Spleen (tissue), 7 donors: ENCODE measurements around the gene RNF31.

Experiments
- POLR2A ChIP-seq, 3 donors: fragments of 450-650 bp; IDR thresholded peaks; one replicate each; pipeline ENCODE4 v1.5.1; 2017; ENCODE audit warnings: antibody characterized with exemption in 3 of 3, mild to moderate bottlenecking in 1 of 3
- TF ChIP-seq, protein P1 (sequence below), 11 experiments: fragments of 200-600 bp in 7 of 11; fragments of 450-650 bp in 4 of 11; sonication (generic) in 4 of 11; IDR thresholded peaks in 8 of 11; conservative IDR thresholded peaks in 3 of 11; 1 replicate in 7 of 11; 2 replicates in 4 of 11; pipeline versions ENCODE4 v1.4.0 to v1.8.0; 2016 to 2021; ENCODE audit warnings: antibody characterized with exemption in 11 of 11, inconsistent platforms in 4 of 11, mild to moderate bottlenecking in 1 of 11
- donor health status: DM: no; HTN: no; CAD: no; lungs with moderate emphysema.
- donor health status: DM: no; HTN: no; CAD: no.
- donor health status: DM: no; HTN: no; CAD: no.

DNA sequence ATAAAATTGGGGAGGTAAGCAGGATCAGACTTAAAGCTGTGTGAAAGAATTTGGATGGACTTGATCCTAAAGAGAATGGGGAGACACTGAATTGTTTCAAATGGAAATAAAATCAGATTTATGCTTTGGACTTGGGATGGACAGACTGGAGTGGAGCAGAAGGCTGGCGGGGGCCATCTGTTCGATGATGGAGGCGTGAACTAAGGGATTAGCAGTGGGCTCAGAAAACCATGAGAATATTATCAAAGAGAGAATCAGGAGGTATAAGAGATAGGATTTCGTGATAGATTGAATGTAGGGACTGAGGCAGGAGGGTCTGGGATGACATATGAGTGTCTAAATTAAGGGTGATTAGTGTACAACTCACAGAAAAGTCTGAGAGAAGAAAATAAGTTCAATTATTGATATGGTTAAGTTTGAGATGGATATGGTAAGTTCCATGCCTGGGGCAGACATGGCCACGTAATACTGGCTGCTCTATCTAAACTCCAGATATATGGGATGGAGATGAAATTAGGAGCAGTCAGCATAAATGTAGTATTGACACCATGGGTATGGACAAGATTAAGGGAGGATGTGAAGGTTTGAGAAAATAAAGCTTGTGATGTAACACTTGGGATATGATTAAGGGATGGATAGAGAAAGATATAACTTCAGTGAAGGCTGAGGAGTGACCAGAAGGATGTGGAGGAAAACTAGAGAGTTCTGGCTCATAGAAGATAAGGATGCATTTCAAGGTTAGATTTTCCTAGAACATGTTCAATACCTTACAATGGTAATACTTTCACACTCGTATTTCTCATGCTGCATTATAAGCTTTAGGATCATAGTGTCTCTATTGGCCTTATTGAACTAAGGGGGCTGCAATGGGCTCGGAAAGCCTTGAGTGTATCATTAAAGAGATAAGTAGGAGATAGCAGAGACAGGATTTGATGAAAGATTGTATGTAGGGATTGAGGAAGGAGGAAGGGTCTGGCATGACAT, 57.2 kb downstream of the RNF31 start:
- TF ChIP-seq, protein P1, sequence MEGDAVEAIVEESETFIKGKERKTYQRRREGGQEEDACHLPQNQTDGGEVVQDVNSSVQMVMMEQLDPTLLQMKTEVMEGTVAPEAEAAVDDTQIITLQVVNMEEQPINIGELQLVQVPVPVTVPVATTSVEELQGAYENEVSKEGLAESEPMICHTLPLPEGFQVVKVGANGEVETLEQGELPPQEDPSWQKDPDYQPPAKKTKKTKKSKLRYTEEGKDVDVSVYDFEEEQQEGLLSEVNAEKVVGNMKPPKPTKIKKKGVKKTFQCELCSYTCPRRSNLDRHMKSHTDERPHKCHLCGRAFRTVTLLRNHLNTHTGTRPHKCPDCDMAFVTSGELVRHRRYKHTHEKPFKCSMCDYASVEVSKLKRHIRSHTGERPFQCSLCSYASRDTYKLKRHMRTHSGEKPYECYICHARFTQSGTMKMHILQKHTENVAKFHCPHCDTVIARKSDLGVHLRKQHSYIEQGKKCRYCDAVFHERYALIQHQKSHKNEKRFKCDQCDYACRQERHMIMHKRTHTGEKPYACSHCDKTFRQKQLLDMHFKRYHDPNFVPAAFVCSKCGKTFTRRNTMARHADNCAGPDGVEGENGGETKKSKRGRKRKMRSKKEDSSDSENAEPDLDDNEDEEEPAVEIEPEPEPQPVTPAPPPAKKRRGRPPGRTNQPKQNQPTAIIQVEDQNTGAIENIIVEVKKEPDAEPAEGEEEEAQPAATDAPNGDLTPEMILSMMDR (IDR thresholded peaks at IDR 0.05 in 8 of 11, conservative IDR thresholded peaks at IDR 0.05 in 3 of 11) = no peak
- no peak for TF ChIP-seq POLR2A (IDR thresholded peaks at IDR 0.05)
